HG03342 (cell line): ENCODE data around the gene ABCA2.

Experiments used
- ATAC-seq: cut with Tn5 transposase; IDR thresholded peaks from one replicate; pipeline ENCODE4 v1.9.1; 2021; ENCODE audit warnings: mild to moderate bottlenecking, moderate library complexity; ENCODE audit not compliant: unreplicated experiment

ABCA2 gene, protein sequence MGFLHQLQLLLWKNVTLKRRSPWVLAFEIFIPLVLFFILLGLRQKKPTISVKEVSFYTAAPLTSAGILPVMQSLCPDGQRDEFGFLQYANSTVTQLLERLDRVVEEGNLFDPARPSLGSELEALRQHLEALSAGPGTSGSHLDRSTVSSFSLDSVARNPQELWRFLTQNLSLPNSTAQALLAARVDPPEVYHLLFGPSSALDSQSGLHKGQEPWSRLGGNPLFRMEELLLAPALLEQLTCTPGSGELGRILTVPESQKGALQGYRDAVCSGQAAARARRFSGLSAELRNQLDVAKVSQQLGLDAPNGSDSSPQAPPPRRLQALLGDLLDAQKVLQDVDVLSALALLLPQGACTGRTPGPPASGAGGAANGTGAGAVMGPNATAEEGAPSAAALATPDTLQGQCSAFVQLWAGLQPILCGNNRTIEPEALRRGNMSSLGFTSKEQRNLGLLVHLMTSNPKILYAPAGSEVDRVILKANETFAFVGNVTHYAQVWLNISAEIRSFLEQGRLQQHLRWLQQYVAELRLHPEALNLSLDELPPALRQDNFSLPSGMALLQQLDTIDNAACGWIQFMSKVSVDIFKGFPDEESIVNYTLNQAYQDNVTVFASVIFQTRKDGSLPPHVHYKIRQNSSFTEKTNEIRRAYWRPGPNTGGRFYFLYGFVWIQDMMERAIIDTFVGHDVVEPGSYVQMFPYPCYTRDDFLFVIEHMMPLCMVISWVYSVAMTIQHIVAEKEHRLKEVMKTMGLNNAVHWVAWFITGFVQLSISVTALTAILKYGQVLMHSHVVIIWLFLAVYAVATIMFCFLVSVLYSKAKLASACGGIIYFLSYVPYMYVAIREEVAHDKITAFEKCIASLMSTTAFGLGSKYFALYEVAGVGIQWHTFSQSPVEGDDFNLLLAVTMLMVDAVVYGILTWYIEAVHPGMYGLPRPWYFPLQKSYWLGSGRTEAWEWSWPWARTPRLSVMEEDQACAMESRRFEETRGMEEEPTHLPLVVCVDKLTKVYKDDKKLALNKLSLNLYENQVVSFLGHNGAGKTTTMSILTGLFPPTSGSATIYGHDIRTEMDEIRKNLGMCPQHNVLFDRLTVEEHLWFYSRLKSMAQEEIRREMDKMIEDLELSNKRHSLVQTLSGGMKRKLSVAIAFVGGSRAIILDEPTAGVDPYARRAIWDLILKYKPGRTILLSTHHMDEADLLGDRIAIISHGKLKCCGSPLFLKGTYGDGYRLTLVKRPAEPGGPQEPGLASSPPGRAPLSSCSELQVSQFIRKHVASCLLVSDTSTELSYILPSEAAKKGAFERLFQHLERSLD (N-terminal part only)

GRCh38 chr9:137027369-137028262 is at the start of gene ABCA2:
Gene ABCA2 (minus strand): TSS chr9:137028237. CDS start chr9:137028140, 97 bp downstream.
- no peak for ATAC-seq

GRCh38 chr9:137077010-137077747 is 49.1 kb upstream of the ABCA2 start, which contains the start of gene UAP1L1:
Gene UAP1L1 (plus strand): TSS chr9:137077517. CDS start chr9:137077533, 16 bp downstream.
- ATAC-seq = peak; percentile 45

- no peak for ATAC-seq
These were observed 48.6 kb upstream of the ABCA2 start for GRCh38 chr9:137076636-137077009.

DNA sequence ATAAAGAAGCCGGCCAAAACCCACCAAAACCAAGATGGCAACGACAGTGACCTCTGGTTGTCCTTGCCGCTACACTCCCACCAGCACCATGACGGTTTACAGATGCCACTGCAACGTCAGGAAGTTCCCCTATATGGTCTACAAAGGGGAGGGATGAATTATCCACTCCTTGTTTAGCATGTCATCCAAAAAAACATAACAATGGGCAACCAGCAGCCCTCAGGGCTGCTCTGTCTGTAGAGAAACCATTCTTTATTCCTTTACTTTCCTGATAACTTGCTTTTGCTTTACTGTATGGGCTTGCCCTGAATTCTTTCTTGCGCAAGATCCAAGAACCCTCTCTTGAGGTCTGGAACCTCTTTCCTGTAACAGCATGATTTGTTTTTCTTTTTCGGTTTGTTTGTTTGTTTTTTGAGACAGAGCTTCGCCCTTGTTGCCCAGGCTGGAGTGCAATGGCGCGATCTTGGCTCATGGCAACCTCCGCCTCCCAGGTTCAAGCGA is 47.3 kb upstream of the ABCA2 start:
- ATAC-seq = no peak

GRCh38 chr9:137074657-137075274 is 46.7 kb upstream of the ABCA2 start:
- ATAC-seq = no peak

- ATAC-seq = no peak
These were observed 46.0 kb upstream of the ABCA2 start for GRCh38 chr9:137073992-137074399.

DNA sequence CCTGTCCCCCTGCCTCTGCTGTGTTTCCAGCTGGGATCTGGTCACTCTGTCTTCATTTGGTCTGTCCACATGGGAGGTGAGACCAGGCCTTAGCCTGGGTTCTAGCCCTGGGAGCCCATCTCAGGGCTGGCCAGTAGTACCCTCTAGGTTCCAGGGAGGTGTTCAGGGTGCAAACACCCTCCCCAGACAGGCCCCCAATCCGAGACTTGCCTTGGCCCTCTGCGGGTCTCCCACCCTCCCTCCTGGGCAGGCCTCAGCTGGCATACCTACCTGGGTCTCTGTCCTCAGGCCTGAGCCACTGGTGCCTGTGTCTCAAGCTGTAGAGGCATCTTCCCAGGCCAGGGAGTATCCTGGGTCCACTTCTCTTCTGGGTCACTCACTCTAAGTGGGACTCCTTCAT is 43.2 kb upstream of the ABCA2 start:
- no peak for ATAC-seq

DNA sequence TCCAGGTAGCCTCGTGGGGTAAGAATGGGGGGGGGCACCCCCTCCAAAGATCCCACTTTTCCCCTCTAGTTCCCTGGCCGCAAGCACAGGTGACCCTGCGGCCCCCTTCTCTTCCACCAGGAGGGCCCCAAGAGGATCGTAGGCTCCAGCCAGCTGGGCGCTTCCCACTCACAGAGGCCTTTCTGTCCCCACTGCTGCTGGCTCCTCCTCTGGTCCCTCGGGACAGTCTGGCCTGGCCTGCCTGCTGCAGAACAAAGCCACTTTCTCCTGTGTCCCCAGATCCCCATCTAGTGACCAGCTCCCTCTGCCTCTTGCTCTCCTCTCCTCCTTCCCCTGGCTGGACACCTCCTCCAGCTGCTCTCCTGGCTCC is 42.9 kb upstream of the ABCA2 start:
- peak; percentile 7 for ATAC-seq

GRCh38 chr9:137070201-137070905 is 42.3 kb upstream of the ABCA2 start, which contains the start of gene SAPCD2:
Gene SAPCD2 (minus strand): TSS chr9:137070557. CDS start chr9:137070460, 97 bp downstream.
- peak; percentile 65 for ATAC-seq

DNA sequence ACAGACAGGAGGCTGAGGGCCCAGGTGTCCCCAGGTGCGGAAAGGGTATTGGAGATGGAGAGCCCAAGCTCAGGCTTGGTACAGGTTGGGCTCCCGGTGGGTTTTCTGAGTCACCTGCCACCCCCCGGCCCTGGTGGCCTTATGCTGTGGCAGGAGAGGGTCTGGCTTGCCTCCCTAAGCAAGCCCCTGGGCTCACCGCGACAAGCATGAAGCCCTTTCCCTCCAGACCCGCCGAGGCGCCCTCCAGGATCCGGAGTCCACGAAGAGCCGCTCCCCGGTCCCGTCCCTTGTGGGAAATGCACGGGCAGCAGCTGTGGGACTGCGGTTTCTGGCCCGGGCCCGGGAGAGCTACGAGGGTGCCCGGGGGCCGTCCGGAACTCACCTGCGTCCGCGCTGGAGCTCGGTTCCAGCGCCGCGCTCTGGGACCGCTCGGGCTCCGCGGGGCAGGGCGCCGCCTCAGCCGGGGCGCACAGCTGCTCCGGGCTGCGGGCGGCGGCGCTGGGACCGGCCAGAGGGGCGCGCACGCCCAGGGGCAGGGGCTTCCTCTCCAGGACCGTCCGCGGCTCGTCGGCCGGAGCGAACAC is 41.6 kb upstream of the ABCA2 start:
- ATAC-seq = peak; percentile 14

- ATAC-seq = no peak
These were observed 40.8 kb upstream of the ABCA2 start for GRCh38 chr9:137068539-137069507.

GRCh38 chr9:137067860-137068538 is 40.0 kb upstream of the ABCA2 start:
- no peak for ATAC-seq

GRCh38 chr9:137066096-137066861 is 38.2 kb upstream of the ABCA2 start:
- ATAC-seq = no peak

DNA sequence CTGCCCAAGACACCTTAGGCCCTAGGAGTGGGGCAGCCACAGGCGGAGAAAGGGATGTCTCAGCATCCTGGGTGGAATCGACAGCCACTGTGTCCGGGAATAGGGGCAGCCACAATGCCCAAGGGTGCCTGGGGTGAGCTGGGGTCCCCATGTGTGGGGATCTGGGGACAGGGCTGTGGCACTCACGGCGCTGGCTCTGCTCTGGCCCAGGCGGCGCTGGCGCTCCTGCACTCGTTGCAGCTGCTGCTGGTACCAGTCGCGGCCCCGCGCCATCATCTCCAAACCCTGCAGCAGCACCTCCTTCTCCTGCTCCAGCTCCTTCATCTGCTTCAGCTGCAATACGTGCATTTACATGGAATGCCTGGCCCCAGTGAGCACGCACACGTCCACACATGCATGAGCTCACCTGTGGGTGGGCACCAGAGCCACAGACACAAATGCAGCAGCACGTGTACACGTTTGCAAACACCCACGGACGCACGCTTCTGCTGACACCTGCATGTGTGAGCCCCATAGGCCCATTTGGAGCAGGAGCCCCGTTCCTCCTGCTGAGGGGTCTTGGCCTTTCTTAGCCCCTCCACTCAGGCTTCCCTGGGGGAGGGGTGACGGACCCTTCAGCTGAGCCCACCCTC is 37.4 kb upstream of the ABCA2 start:
- no peak for ATAC-seq

DNA sequence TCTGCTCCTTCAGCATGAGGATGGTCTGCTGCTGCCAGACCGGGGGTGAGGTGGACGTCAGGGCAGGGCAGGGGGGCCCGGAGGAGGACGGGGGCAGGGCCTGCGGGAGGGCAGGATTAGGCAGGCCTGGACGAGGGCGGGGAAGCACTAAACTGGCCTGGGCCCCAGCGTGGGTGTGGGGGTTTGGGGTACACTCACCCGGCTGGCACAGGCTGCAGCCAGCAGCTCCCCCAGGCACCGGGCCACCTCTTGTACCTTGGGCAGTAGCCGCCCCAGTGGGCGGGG is 36.8 kb upstream of the ABCA2 start:
- no peak for ATAC-seq
